DOHH2 (cell line): ENCODE results near the gene TP53I13.

Experiments used
- CTCF ChIP-seq: fragments of 200-600 bp; sonication (generic); IDR thresholded peaks from one replicate; pipeline ENCODE4 v1.5.1; 2014; ENCODE audit warnings: antibody characterized with exemption, mild to moderate bottlenecking, low read depth, low read length; ENCODE audit not compliant: poor library complexity, severe bottlenecking
- EZH2phosphoT487 ChIP-seq: fragments of 200-600 bp; sonication (generic); IDR thresholded peaks from 2 replicates; pipeline ENCODE4 v1.6.1; 2017; ENCODE audit warnings: borderline replicate concordance, mild to moderate bottlenecking, antibody characterized with exemption, low read length, moderate library complexity, mixed read lengths

GRCh38 chr17:29573558-29573869 is 5.0 kb downstream of the TP53I13 start:
- TF ChIP-seq CTCF = no peak
- no peak for TF ChIP-seq EZH2phosphoT487
